GM12878 (cell line): ENCODE data around the gene MRNIP. TPM values are rescaled to one million over a fixed set of nuclear protein-coding genes. Genes with fewer than 3 reads are reported as not detected.

Experiments used
- ATAC-seq: fragments of 200-7000 bp; cut with Tn5 transposase; 3 replicates; pipeline ENCODE4 v1.9.1; 2020; ENCODE audit warnings: mild to moderate bottlenecking, moderate library complexity
- BruUV-seq: library from RNA; stranded (reverse); fragments of 400-500 nt; replicated peaks from 2 replicates; lab custom pipeline; 2021; lab: Mats Ljungman, UMichigan
- CTCF ChIA-PET: fragments of 300-600 bp; sonication (Branson Sonifier 250); formaldehyde crosslinking; extraction: SDS; loops from one replicate; lab custom pipeline; 2021; ENCODE audit warnings: inconsistent platforms; lab: Yijun Ruan, JAX
- POLR2A ChIA-PET: fragments of 350-600 bp; formaldehyde crosslinking; extraction: SDS; loops from one replicate; lab custom pipeline; 2021; ENCODE audit warnings: inconsistent platforms; lab: Charles Lee
- RAD21 ChIA-PET: fragments of 300-600 bp; sonication (Branson Sonifier 250); formaldehyde crosslinking; loops from one replicate; lab custom pipeline; 2023; ENCODE audit warnings: antibody characterized with exemption; ENCODE audit not compliant: unreplicated experiment; lab: Charles Lee
- SMC1A ChIA-PET: fragments of 300-600 bp; sonication (Branson Sonifier 250); formaldehyde crosslinking; loops from one replicate; lab custom pipeline; 2023; ENCODE audit not compliant: unreplicated experiment, uncharacterized antibody; lab: Charles Lee
- DNase-seq: peaks from one replicate; pipeline ENCODE4 v3.0.0-alpha.2; 2011; ENCODE audit warnings: low read depth, low spot score
- FAIRE-seq: peaks from 3 replicates; lab custom pipeline; 2011; peaks lifted over from hg19 to GRCh38; lab: Jason Lieb, UNC
- H2AFZ ChIP-seq: 2 replicates; pipeline ENCODE4 v1.6.0; 2011; ENCODE audit warnings: low read depth, low read length, control low read depth; ENCODE audit not compliant: control insufficient read depth
- H3K27ac ChIP-seq: 2 replicates; pipeline ENCODE4 v1.5.1; 2011; ENCODE audit warnings: control low read depth; ENCODE audit not compliant: control insufficient read depth, insufficient read depth
- H3K27me3 ChIP-seq, 2 experiments: replicated peaks in 1 of 2; 2 replicates each; pipeline versions ENCODE4 v1.6.0 to v1.6.1; 2011; ENCODE audit warnings: low read length in 1 of 2; ENCODE audit not compliant: control insufficient read depth in 2 of 2, insufficient read depth in 2 of 2
- H3K36me3 ChIP-seq, 2 experiments: 2 replicates each; pipeline ENCODE4 v1.5.1; 2011; ENCODE audit warnings: low read length in 1 of 2; ENCODE audit not compliant: control insufficient read depth in 2 of 2, insufficient read depth in 2 of 2
- H3K4me1 ChIP-seq: 2 replicates; pipeline ENCODE4 v1.6.1; 2011; ENCODE audit warnings: mild to moderate bottlenecking, low read length, moderate library complexity, mixed read lengths; ENCODE audit not compliant: control insufficient read depth, insufficient read depth
- H3K4me2 ChIP-seq: 2 replicates; pipeline ENCODE4 v1.6.0; 2011; ENCODE audit warnings: control low read depth; ENCODE audit not compliant: control insufficient read depth, insufficient read depth
- H3K4me3 ChIP-seq: fragments of 200-600 bp; sonication (generic); 2 replicates; pipeline ENCODE4 v1.5.1; 2016
- H3K79me2 ChIP-seq: 2 replicates; pipeline ENCODE4 v1.6.0; 2011; ENCODE audit warnings: low read length; ENCODE audit not compliant: control insufficient read depth, insufficient read depth
- H3K9ac ChIP-seq: 2 replicates; pipeline ENCODE4 v1.8.0; 2011; ENCODE audit warnings: low read length, control low read depth, mixed read lengths; ENCODE audit not compliant: control insufficient read depth, insufficient read depth
- H3K9me3 ChIP-seq: replicated peaks from 3 replicates; pipeline ENCODE4 v1.5.1; 2011; ENCODE audit warnings: mild to moderate bottlenecking, low read length; ENCODE audit not compliant: control insufficient read depth, insufficient read depth
- H4K20me1 ChIP-seq: 2 replicates; pipeline ENCODE4 v1.6.0; 2011; ENCODE audit not compliant: control insufficient read depth, insufficient read depth
- ATF7 ChIP-seq: fragments of 450-650 bp; IDR thresholded peaks from 2 replicates; pipeline ENCODE4 v1.6.1; 2016; ENCODE audit warnings: low read depth, mild to moderate bottlenecking
- CBX3 ChIP-seq: fragments of 200-600 bp; sonication (generic); IDR thresholded peaks from 2 replicates; pipeline ENCODE4 v1.6.1; 2016; ENCODE audit warnings: low read depth, borderline replicate concordance
- ETV6 ChIP-seq, 2 experiments: fragments of 450-650 bp in 1 of 2; IDR thresholded peaks in 1 of 2; conservative IDR thresholded peaks in 1 of 2; 2 replicates each; pipeline ENCODE4 v1.6.1; 2014; ENCODE audit warnings: antibody characterized with exemption in 1 of 2, borderline replicate concordance in 1 of 2, low read depth in 1 of 2, mild to moderate bottlenecking in 1 of 2, moderate library complexity in 1 of 2
- SIN3A ChIP-seq: IDR thresholded peaks from 2 replicates; pipeline ENCODE4 v1.6.1; 2012; ENCODE audit warnings: low read depth, low read length, improper control_type of control experiment
- SIX5 ChIP-seq: IDR thresholded peaks from 2 replicates; pipeline ENCODE4 v1.6.1; 2011; ENCODE audit warnings: mild to moderate bottlenecking, low read depth, low read length, moderate library complexity; ENCODE audit not compliant: severe bottlenecking
- SRF ChIP-seq, 2 experiments: IDR thresholded peaks; 2 replicates each; pipeline ENCODE4 v1.6.1; 2011; ENCODE audit warnings: low read depth in 2 of 2, low read length in 2 of 2, mild to moderate bottlenecking in 1 of 2, moderate library complexity in 1 of 2
- TBL1XR1 ChIP-seq: IDR thresholded peaks from 2 replicates; pipeline ENCODE4 v1.6.1; 2012; ENCODE audit warnings: low read depth, low read length, improper control_type of control experiment
- ZNF622 ChIP-seq: fragments of 450-650 bp; IDR thresholded peaks from 2 replicates; pipeline ENCODE4 v1.6.1; 2017; ENCODE audit warnings: mild to moderate bottlenecking, inconsistent platforms
- WGBS: methylation state at CpG from one replicate; pipeline ENCODE4 v1.1.6; 2016; ENCODE audit warnings: low lambda C conversion rate; ENCODE audit not compliant: insufficient replicate concordance, insufficient coverage; ENCODE audit errors: missing lambda C conversion rate; 5-methylcytosine and 5-hydroxymethylcytosine counted together
- in situ Hi-C: fragments of 300-500 bp; cut with MboI; formaldehyde crosslinking; loops from 9 replicates; pipeline ENCODE4 v1.14.3; 2018; ENCODE audit warnings: mixed read lengths
- intact Hi-C: fragments of 100-400 bp; cut with micrococcal nuclease; formaldehyde crosslinking; loops from one replicate; pipeline ENCODE4 v1.14.2; 2022; ENCODE audit not compliant: unreplicated experiment
- polyA plus RNA-seq, 11 experiments: library from polyadenylated mRNA; depleted of rRNA in 4 of 11; unstranded in 6 of 11; stranded (reverse) in 5 of 11; fragments of >200 nt; fragmentation: Nextera tagmentation in 4 of 11; fragmentation: Illumina TruSeq in 1 of 11; extraction: Ambion mirVana in 4 of 11; extraction: Trizol in 1 of 11; gene quantifications; 1 replicate in 1 of 11; 2 replicates in 10 of 11; pipeline versions ENCODE4 v1.2.1 to v1.2.3, GENCODE V29; 2011 to 2016; ENCODE audit warnings: inconsistent platforms in 2 of 11, missing spikeins in 2 of 11, low read depth in 1 of 11
- total RNA-seq, 4 experiments: library from RNA; depleted of rRNA in 3 of 4; stranded (reverse); fragments of >200 nt in 3 of 4; fragmentation: Illumina TruSeq in 1 of 4; extraction: Trizol in 1 of 4; gene quantifications; 2 replicates each; pipeline versions ENCODE4 v1.2.1 to v1.2.3, GENCODE V29; 2013 to 2021
- TF ChIP-seq, protein P1 (sequence below): fragments of 450-650 bp; IDR thresholded peaks from 2 replicates; pipeline ENCODE4 v1.6.1; 2018; ENCODE audit warnings: mild to moderate bottlenecking, low read depth, moderate library complexity; ENCODE audit not compliant: partially characterized antibody

The MRNIP gene
- total and polyA plus RNA-seq, 10 of the 15 experiments (the other 5 are each of a cell fraction or from before 2014, with no cell fraction given), result 2.4 to 30.4 (median 13.1) TPM

DNA sequence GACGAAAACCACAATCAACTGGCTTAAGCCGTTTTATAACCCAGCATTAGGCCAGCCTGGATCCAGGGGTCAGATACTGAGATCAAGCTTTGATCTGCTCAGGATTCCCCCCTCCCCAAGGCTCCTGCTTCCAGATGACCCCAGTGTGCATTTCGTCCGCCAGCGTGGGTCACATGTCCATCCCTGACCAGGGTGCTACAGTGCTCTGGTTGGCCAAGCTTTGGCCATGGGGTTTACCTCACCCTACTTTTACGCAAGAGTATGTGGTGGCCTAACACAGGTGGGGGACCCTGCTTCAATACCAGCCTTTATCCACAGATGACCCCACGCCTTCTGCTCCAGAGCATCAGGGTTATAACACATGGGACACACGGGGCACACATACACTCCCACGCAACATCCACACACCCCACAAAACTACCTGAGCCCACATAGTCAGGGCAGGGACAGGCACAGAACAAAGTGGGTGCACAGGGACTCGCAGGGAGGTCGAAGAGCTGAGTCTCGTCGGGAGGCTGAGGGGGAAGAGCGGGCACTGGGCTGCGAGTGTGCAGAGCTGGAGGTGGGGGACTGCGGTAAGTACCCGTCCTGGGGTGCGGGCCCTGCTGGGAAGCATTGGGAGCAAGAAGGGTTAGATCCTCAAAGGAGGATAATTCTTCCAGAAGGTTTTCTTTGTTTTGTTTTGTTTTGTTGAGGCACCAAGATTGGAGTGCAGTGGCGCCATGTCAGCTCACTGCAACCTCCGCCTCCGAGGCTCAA is 42.9 kb downstream of the MRNIP start:
- no peak overlapping the region for H3K4me3 ChIP-seq
- no peaks in the 10 kb centered on the region for H3K9me3 ChIP-seq
- H3K4me2 ChIP-seq, result no peak overlapping the region
- SMC1A ChIA-PET, result no interaction called here
- CTCF ChIA-PET, result interaction anchor here (0.5 kb wide), 1 partner anchor 61 kb away, joined by 4 read pairs; no protein-coding TSS in a partner anchor
- in situ Hi-C loops (loop anchor here (10.0 to 25.0 kb wide), 2 partner anchors 997 to 1691 kb away; partner anchors contain the start of gene MGAT1), intact Hi-C loops (no loop called here)
- H3K79me2 ChIP-seq, result peaks cover 4% of the 10 kb centered on the region; the same call in 1 of the 2 replicates
- peaks cover 28% of the 10 kb centered on the region for H3K4me1 ChIP-seq
- no peaks in the 10 kb centered on the region; a peak in 1 of 4 replicates for H3K36me3 ChIP-seq
- no peaks in the 10 kb centered on the region for H3K27me3 ChIP-seq
- no peak for TF ChIP-seq ZNF622
- TF ChIP-seq TBL1XR1, result no peak
- TF ChIP-seq, protein P1, sequence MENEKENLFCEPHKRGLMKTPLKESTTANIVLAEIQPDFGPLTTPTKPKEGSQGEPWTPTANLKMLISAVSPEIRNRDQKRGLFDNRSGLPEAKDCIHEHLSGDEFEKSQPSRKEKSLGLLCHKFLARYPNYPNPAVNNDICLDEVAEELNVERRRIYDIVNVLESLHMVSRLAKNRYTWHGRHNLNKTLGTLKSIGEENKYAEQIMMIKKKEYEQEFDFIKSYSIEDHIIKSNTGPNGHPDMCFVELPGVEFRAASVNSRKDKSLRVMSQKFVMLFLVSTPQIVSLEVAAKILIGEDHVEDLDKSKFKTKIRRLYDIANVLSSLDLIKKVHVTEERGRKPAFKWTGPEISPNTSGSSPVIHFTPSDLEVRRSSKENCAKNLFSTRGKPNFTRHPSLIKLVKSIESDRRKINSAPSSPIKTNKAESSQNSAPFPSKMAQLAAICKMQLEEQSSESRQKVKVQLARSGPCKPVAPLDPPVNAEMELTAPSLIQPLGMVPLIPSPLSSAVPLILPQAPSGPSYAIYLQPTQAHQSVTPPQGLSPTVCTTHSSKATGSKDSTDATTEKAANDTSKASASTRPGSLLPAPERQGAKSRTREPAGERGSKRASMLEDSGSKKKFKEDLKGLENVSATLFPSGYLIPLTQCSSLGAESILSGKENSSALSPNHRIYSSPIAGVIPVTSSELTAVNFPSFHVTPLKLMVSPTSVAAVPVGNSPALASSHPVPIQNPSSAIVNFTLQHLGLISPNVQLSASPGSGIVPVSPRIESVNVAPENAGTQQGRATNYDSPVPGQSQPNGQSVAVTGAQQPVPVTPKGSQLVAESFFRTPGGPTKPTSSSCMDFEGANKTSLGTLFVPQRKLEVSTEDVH, result no peak
- TF ChIP-seq SIX5, result no peak
- TF ChIP-seq CBX3, result no peak
- no peak for TF ChIP-seq SIN3A
- no peak for TF ChIP-seq ETV6 (conservative IDR thresholded peaks at IDR 0.05 in 1 of 2, IDR thresholded peaks at IDR 0.05 in 1 of 2; ENCODE audit: borderline replicate concordance in 1 of 2, low read depth in 1 of 2)
- no peak for TF ChIP-seq SRF (IDR thresholded peaks at IDR 0.05; ENCODE audit: low read depth in 2 of 2, low read length in 2 of 2)
- no peak for TF ChIP-seq ATF7
- RAD21 ChIA-PET, result no interaction called here
- ATAC-seq, result no peak
- no peak overlapping the region for H3K27ac ChIP-seq
- H3K9ac ChIP-seq, result no peak overlapping the region
- 96% methylated on average over 21 of the region's 21 CpGs for WGBS
- H4K20me1 ChIP-seq, result no peaks in the 10 kb centered on the region
- no peak for FAIRE-seq
- POLR2A ChIA-PET, result interaction anchor here (0.7 kb wide), 1 partner anchor 452 kb away, joined by 3 read pairs; no protein-coding TSS in a partner anchor
- H2AFZ ChIP-seq, result no peak overlapping the region
- DNase-seq, result no peak
- BruUV-seq, result no TSS peak
